Measurements from ENCODE around the gene TRIM62. TPM values are rescaled to one million over a fixed set of nuclear protein-coding genes. Genes with fewer than 3 reads are reported as not detected.

The TRIM62 gene
- total RNA-seq, 2 donors from 2014 or later, result 13.3 to 18.1 TPM

- TF ChIP-seq CTCF (IDR thresholded peaks at IDR 0.05), result no peak
- TF ChIP-seq POLR2AphosphoS5 (IDR thresholded peaks at IDR 0.05), result no peak
- TF ChIP-seq POLR2A (IDR thresholded peaks at IDR 0.05), result no peak
- no peak for DNase-seq (ENCODE audit: low spot score)
- Histone ChIP-seq H3K4me1 (replicated peaks) (no peaks in the 10 kb centered on the region), H3K9me3 (no peaks in the 10 kb centered on the region), H3K27me3 (replicated peaks; ENCODE audit: insufficient read depth) (no peaks in the 10 kb centered on the region), H3K4me3 (no peak overlapping the region), H3K36me3 (no peaks in the 10 kb centered on the region), H3K27ac (no peak overlapping the region)
- 45% methylated on average over 1 of the region's 1 CpG for WGBS
- intact Hi-C loops (cut with DNase I), result no loop called here
Measured at GRCh38 chr1:33222381-33222780, 40.5 kb upstream of the TRIM62 start.

- no peak for DNase-seq (ENCODE audit: low spot score)
- Histone ChIP-seq H3K36me3 (no peaks in the 10 kb centered on the region), H3K4me3 (no peak overlapping the region), H3K27ac (no peak overlapping the region), H3K4me1 (replicated peaks) (no peaks in the 10 kb centered on the region), H3K9me3 (no peaks in the 10 kb centered on the region), H3K27me3 (replicated peaks; ENCODE audit: insufficient read depth) (no peaks in the 10 kb centered on the region)
- TF ChIP-seq CTCF (IDR thresholded peaks at IDR 0.05) (no peak), POLR2A (IDR thresholded peaks at IDR 0.05) (no peak), POLR2AphosphoS5 (IDR thresholded peaks at IDR 0.05) (no peak)
- WGBS, result 54% methylated on average over 2 of the region's 2 CpGs
- intact Hi-C loops (cut with DNase I), result no loop called here
Measured at GRCh38 chr1:33221385-33221758, 39.5 kb upstream of the TRIM62 start.

GRCh38 chr1:33220676-33221384, 39.0 kb upstream of the TRIM62 start:
- Histone ChIP-seq H3K4me1 (replicated peaks) (no peaks in the 10 kb centered on the region), H3K27me3 (replicated peaks; ENCODE audit: insufficient read depth) (no peaks in the 10 kb centered on the region), H3K4me3 (no peak overlapping the region), H3K36me3 (no peaks in the 10 kb centered on the region), H3K27ac (no peak overlapping the region), H3K9me3 (no peaks in the 10 kb centered on the region)
- intact Hi-C loops (cut with DNase I), result no loop called here
- peak; percentile 64 for DNase-seq (ENCODE audit: low spot score)
- peak; percentile 16 for TF ChIP-seq POLR2AphosphoS5 (IDR thresholded peaks at IDR 0.05)
- TF ChIP-seq CTCF (IDR thresholded peaks at IDR 0.05), result no peak
- TF ChIP-seq POLR2A (IDR thresholded peaks at IDR 0.05), result no peak
- WGBS, result 49% methylated on average over 12 of the region's 12 CpGs

- intact Hi-C loops (cut with DNase I), result loop anchor here (5.0 to 10.0 kb wide), 3 partner anchors 75 to 255 kb away; partner anchors contain the start of gene ZSCAN20
- WGBS, result 82% methylated on average over 7 of the region's 7 CpGs
- no peaks in the 10 kb centered on the region for H3K27me3 ChIP-seq (replicated peaks; ENCODE audit: insufficient read depth)
- no peak overlapping the region for H3K4me3 ChIP-seq
- H3K4me1 ChIP-seq (replicated peaks), result no peaks in the 10 kb centered on the region
- no peak overlapping the region for H3K27ac ChIP-seq
- DNase-seq (ENCODE audit: low spot score), result peak; percentile 15
- no peaks in the 10 kb centered on the region for H3K9me3 ChIP-seq
- TF ChIP-seq POLR2A (IDR thresholded peaks at IDR 0.05), result no peak
- TF ChIP-seq POLR2AphosphoS5 (IDR thresholded peaks at IDR 0.05), result no peak
- TF ChIP-seq CTCF (IDR thresholded peaks at IDR 0.05), result peak in 1 of 4 experiments; percentile 19
- H3K36me3 ChIP-seq, result no peaks in the 10 kb centered on the region
Measured at GRCh38 chr1:33219886-33220661, 38.2 kb upstream of the TRIM62 start.
